Right lobe of liver (tissue), 6 donors: Measurements from ENCODE around the gene SELENOI. TPM values are rescaled to one million over a fixed set of nuclear protein-coding genes. Genes with fewer than 3 reads are reported as not detected.

Experiments
- ATAC-seq, 4 donors: fragments of 200-7000 bp; cut with Tn5 transposase; one replicate each; pipeline ENCODE4 v1.9.1; 2020; ENCODE audit warnings: mild to moderate bottlenecking in 4 of 4, moderate library complexity in 4 of 4
- DNase-seq, 3 donors: peaks; one replicate each; pipeline ENCODE4 v3.0.0-alpha.2; 2020
- H3K27ac ChIP-seq, 3 donors: fragments of 200-600 bp; one replicate each; pipeline ENCODE4 v1.8.0; 2022
- H3K27me3 ChIP-seq, 2 donors: fragments of 200-600 bp; one replicate each; pipeline ENCODE4 v1.8.0; 2022
- H3K36me3 ChIP-seq, 4 donors: fragments of 200-600 bp; sonication (generic) in 1 of 4; one replicate each; pipeline versions ENCODE4 v1.5.1 to v1.8.0; 2017 to 2022; ENCODE audit warnings: control low read depth in 1 of 4
- H3K4me1 ChIP-seq, 4 donors: fragments of 200-600 bp; sonication (generic) in 1 of 4; one replicate each; pipeline versions ENCODE4 v1.5.1 to v1.8.0; 2017 to 2022; ENCODE audit warnings: control low read depth in 1 of 4
- H3K4me3 ChIP-seq, 3 donors: fragments of 200-600 bp; one replicate each; pipeline ENCODE4 v1.8.0; 2022
- H3K9me3 ChIP-seq, 4 donors: fragments of 200-600 bp; sonication (generic) in 1 of 4; one replicate each; pipeline versions ENCODE4 v1.5.1 to v1.8.0; 2017 to 2022; ENCODE audit warnings: control low read depth in 1 of 4
- CTCF ChIP-seq, 4 donors: fragments of 200-600 bp in 3 of 4; fragments of 450-650 bp in 1 of 4; IDR thresholded peaks; one replicate each; pipeline versions ENCODE4 v1.5.1 to v1.8.0; 2016 to 2022; ENCODE audit warnings: antibody characterized with exemption in 4 of 4, mild to moderate bottlenecking in 2 of 4
- POLR2A ChIP-seq: fragments of 450-650 bp; IDR thresholded peaks from one replicate; pipeline ENCODE4 v1.6.1; 2017; ENCODE audit warnings: antibody characterized with exemption, mild to moderate bottlenecking
- WGBS: methylation state at CpG from one replicate; pipeline ENCODE4 v1.1.6; 2018; ENCODE audit warnings: low coverage, low lambda C conversion rate; ENCODE audit not compliant: insufficient coverage; ENCODE audit errors: missing lambda C conversion rate; 5-methylcytosine and 5-hydroxymethylcytosine counted together
- intact Hi-C, 2 donors: fragments of 100-400 bp; cut with DNase I; formaldehyde crosslinking; loops; one replicate each; pipeline versions ENCODE4 v1.11.2 to v1.14.1; 2022
- total RNA-seq, 6 experiments: library from RNA; depleted of rRNA in 2 of 6; stranded (reverse); fragments of >200 nt in 2 of 6; fragmentation: NEBNext Ultra II Directional in 3 of 6; extraction: Animal tissue kit (Norgen Biotek cat#: 25700) in 3 of 6; gene quantifications; one replicate each; pipeline versions ENCODE4 v1.1.0 to v1.2.4, GENCODE V29; 2016 to 2023
- donor health status: DM: no; HTN: yes; CAD: no.
- donor health status: DM: no; HTN: no; CAD: no.
- donor health status: DM: no; HTN: no; CAD: no.
- donor health status: DM: no; HTN: yes; CAD: no.
- donor health status: DM: no; HTN: yes; CAD: no.

The SELENOI gene
- total RNA-seq, 6 experiments from 2014 or later: 24.1 to 39.1 (median 33.7) TPM

- peaks cover 0 to 29% (median 11%) of the 10 kb centered on the region in 4 donors for H3K36me3 ChIP-seq
- DNase-seq (no peak), ATAC-seq (no peak)
- H3K9me3 ChIP-seq: no peaks in the 10 kb centered on the region
- 88% methylated on average over 9 of the region's 9 CpGs for WGBS
- intact Hi-C loops: no loop called here
- H3K4me3 ChIP-seq: no peak overlapping the region
- H3K27ac ChIP-seq: no peak overlapping the region
- H3K4me1 ChIP-seq: no peaks in the 10 kb centered on the region
- no peak for TF ChIP-seq POLR2A
- TF ChIP-seq CTCF (IDR thresholded peaks at IDR 0.05): no peak
- no peaks in the 10 kb centered on the region for H3K27me3 ChIP-seq
Observed at GRCh38 chr2:26384183-26384582, 38.2 kb downstream of the SELENOI start.

GRCh38 chr2:26384597-26384996 is 38.7 kb downstream of the SELENOI start:
- Histone ChIP-seq H3K4me1 (no peaks in the 10 kb centered on the region), H3K4me3 (no peak overlapping the region), H3K27ac (no peak overlapping the region), H3K27me3 (no peaks in the 10 kb centered on the region), H3K9me3 (no peaks in the 10 kb centered on the region), H3K36me3 (peaks cover 0 to 33% (median 12%) of the 10 kb centered on the region in 4 donors)
- ATAC-seq (no peak), DNase-seq (no peak)
- TF ChIP-seq POLR2A (no peak), CTCF (IDR thresholded peaks at IDR 0.05) (no peak)
- intact Hi-C loops: no loop called here

- ATAC-seq (no peak), DNase-seq (no peak)
- intact Hi-C loops: no loop called here
- no peaks in the 10 kb centered on the region for H3K9me3 ChIP-seq
- H3K27me3 ChIP-seq: no peaks in the 10 kb centered on the region
- 94% methylated on average over 4 of the region's 4 CpGs for WGBS
- TF ChIP-seq POLR2A: no peak
- no peak for TF ChIP-seq CTCF (IDR thresholded peaks at IDR 0.05)
- peaks cover 0 to 37% (median 13%) of the 10 kb centered on the region in 4 donors for H3K36me3 ChIP-seq
- no peak overlapping the region for H3K27ac ChIP-seq
- H3K4me3 ChIP-seq: no peak overlapping the region
- no peaks in the 10 kb centered on the region for H3K4me1 ChIP-seq
Observed at GRCh38 chr2:26387189-26387588, 41.2 kb downstream of the SELENOI start.

GRCh38 chr2:26394694-26395093 is 48.8 kb downstream of the SELENOI start:
- H3K27ac ChIP-seq: no peak overlapping the region
- WGBS: 75% methylated on average over 3 of the region's 4 CpGs

More at GRCh38 chr2:26394694-26395093, 48.8 kb downstream of the SELENOI start:
- intact Hi-C loops: no loop called here
- DNase-seq (no peak), ATAC-seq (peak in 2 of 4 donors; percentile 51)
- Histone ChIP-seq H3K27me3 (no peaks in the 10 kb centered on the region), H3K9me3 (no peaks in the 10 kb centered on the region), H3K4me1 (no peaks in the 10 kb centered on the region), H3K36me3 (peaks cover 0 to 3% (median 1%) of the 10 kb centered on the region in 4 donors), H3K4me3 (no peak overlapping the region)
- TF ChIP-seq POLR2A (no peak), CTCF (IDR thresholded peaks at IDR 0.05) (no peak)
